Hepatocyte (in vitro differentiated cells): ENCODE results near the gene KIAA1614.

Source experiments
- EZH2phosphoT487 ChIP-seq: fragments of 200-600 bp; sonication (generic); IDR thresholded peaks from one replicate; pipeline ENCODE4 v1.6.1; 2018; ENCODE audit warnings: antibody characterized with exemption, mild to moderate bottlenecking, low read depth, moderate library complexity; ENCODE audit not compliant: unreplicated experiment, severe bottlenecking
- TF ChIP-seq, protein P1 (sequence below): fragments of 200-600 bp; sonication (generic); IDR thresholded peaks from 2 replicates; pipeline ENCODE4 v1.5.1; 2016; ENCODE audit warnings: antibody characterized with exemption, mild to moderate bottlenecking; ENCODE audit not compliant: poor library complexity

DNA sequence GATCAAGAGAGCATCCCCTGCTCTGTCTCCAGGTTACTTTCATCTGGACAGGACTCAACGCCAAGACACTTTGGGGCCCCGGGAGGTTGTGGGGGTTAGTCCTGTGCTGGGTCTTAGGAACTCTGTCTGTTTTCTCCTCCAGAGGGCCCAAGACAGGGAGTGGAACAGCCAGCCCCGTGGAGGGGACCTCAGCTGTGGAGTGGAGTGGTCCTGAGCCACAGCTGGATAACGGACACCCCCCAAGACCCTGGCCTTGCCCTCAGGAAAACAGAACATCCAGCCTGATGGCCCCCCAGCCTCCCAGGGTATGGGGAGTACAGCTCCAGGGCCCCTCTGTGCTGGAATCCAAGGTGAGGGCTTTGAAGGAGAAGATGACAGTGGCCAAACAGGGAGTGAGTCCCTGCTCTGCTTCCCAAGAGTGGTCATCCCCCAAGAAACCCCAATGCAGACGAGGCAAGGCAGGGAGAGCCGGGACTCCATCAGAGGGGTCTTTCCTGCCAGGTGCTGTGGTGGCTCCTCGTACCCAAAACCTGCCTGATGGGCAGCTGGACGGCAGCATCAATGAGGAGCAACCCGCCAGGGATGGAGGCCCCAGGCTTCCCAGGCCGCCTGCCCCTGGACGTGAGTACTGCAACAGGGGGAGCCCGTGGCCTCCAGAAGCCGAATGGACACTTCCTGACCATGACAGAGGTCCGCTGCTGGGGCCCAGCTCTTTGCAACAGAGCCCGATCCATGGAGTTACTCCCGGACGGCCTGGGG lies 3.5 kb downstream of the KIAA1614 start:
- TF ChIP-seq, protein P1, sequence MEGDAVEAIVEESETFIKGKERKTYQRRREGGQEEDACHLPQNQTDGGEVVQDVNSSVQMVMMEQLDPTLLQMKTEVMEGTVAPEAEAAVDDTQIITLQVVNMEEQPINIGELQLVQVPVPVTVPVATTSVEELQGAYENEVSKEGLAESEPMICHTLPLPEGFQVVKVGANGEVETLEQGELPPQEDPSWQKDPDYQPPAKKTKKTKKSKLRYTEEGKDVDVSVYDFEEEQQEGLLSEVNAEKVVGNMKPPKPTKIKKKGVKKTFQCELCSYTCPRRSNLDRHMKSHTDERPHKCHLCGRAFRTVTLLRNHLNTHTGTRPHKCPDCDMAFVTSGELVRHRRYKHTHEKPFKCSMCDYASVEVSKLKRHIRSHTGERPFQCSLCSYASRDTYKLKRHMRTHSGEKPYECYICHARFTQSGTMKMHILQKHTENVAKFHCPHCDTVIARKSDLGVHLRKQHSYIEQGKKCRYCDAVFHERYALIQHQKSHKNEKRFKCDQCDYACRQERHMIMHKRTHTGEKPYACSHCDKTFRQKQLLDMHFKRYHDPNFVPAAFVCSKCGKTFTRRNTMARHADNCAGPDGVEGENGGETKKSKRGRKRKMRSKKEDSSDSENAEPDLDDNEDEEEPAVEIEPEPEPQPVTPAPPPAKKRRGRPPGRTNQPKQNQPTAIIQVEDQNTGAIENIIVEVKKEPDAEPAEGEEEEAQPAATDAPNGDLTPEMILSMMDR = no peak
- TF ChIP-seq EZH2phosphoT487 = no peak
